ENCODE measurements around the gene PPP1R7. TPM values are rescaled to one million over a fixed set of nuclear protein-coding genes. Genes with fewer than 3 reads are reported as not detected.

The PPP1R7 gene
- total RNA-seq, 2 donors from 2014 or later = 57.5 to 61.4 TPM

GRCh38 chr2:241153616-241154015, 3.3 kb downstream of the PPP1R7 start:
- H3K4me1 ChIP-seq = peaks cover 0 to 16% of the 10 kb centered on the region in 2 donors
- H3K27ac ChIP-seq = no peak overlapping the region
- no peak overlapping the region for H3K4me3 ChIP-seq
- no peak for TF ChIP-seq CTCF (IDR thresholded peaks at IDR 0.05)
- DNase-seq (ENCODE audit: low spot score) = no peak
- H3K9me3 ChIP-seq = no peaks in the 10 kb centered on the region
- H3K27me3 ChIP-seq = no peaks in the 10 kb centered on the region
- H3K36me3 ChIP-seq = peaks cover 8% of the 10 kb centered on the region

GRCh38 chr2:241154915-241155314, 4.6 kb downstream of the PPP1R7 start:
- no peak for DNase-seq (ENCODE audit: low spot score)
- peaks cover 19% of the 10 kb centered on the region for H3K36me3 ChIP-seq

GRCh38 chr2:241155936-241156335, 5.7 kb downstream of the PPP1R7 start:
- Histone ChIP-seq H3K4me1 (peaks cover 0 to 6% of the 10 kb centered on the region in 2 donors), H3K4me3 (no peak overlapping the region), H3K36me3 (peaks cover 25% of the 10 kb centered on the region), H3K27ac (no peak overlapping the region), H3K9me3 (no peaks in the 10 kb centered on the region), H3K27me3 (no peaks in the 10 kb centered on the region)
- TF ChIP-seq CTCF (IDR thresholded peaks at IDR 0.05) = no peak
- DNase-seq (ENCODE audit: low spot score) = no peak

More at GRCh38 chr2:241154915-241155314, 4.6 kb downstream of the PPP1R7 start:
- TF ChIP-seq CTCF (IDR thresholded peaks at IDR 0.05) = no peak
- H3K9me3 ChIP-seq = no peaks in the 10 kb centered on the region
- H3K4me3 ChIP-seq = no peak overlapping the region
- H3K4me1 ChIP-seq = peaks cover 0 to 11% of the 10 kb centered on the region in 2 donors
- no peaks in the 10 kb centered on the region for H3K27me3 ChIP-seq
- H3K27ac ChIP-seq = no peak overlapping the region

GRCh38 chr2:241156971-241157441, 6.7 kb downstream of the PPP1R7 start:
- Histone ChIP-seq H3K27me3 (no peaks in the 10 kb centered on the region), H3K36me3 (peaks cover 25% of the 10 kb centered on the region), H3K4me3 (no peak overlapping the region), H3K4me1 (peaks cover 0 to 8% of the 10 kb centered on the region in 2 donors), H3K27ac (no peak overlapping the region), H3K9me3 (no peaks in the 10 kb centered on the region)
- DNase-seq (ENCODE audit: low spot score) = no peak
- no peak for TF ChIP-seq CTCF (IDR thresholded peaks at IDR 0.05)

GRCh38 chr2:241157841-241158545, 7.7 kb downstream of the PPP1R7 start:
- no peak for DNase-seq (ENCODE audit: low spot score)
- H3K36me3 ChIP-seq = peaks cover 25% of the 10 kb centered on the region
- no peak overlapping the region for H3K4me3 ChIP-seq
- H3K27me3 ChIP-seq = no peaks in the 10 kb centered on the region
- no peak for TF ChIP-seq CTCF (IDR thresholded peaks at IDR 0.05)
- H3K9me3 ChIP-seq = no peaks in the 10 kb centered on the region
- H3K27ac ChIP-seq = no peak overlapping the region
- H3K4me1 ChIP-seq = peaks cover 0 to 18% of the 10 kb centered on the region in 2 donors

- Histone ChIP-seq H3K9me3 (no peaks in the 10 kb centered on the region), H3K27ac (no peak overlapping the region), H3K36me3 (peaks cover 26% of the 10 kb centered on the region), H3K4me3 (no peak overlapping the region), H3K27me3 (no peaks in the 10 kb centered on the region), H3K4me1 (peaks cover 0 to 22% of the 10 kb centered on the region in 2 donors)
- no peak for TF ChIP-seq CTCF (IDR thresholded peaks at IDR 0.05)
- no peak for DNase-seq (ENCODE audit: low spot score)
These were observed 8.3 kb downstream of the PPP1R7 start for GRCh38 chr2:241158546-241158900.

Data from right atrium auricular region (tissue), 2 donors.